Hindlimb muscle (tissue), 1 donor: ENCODE results near the gene DET1. TPM values are rescaled to one million over a fixed set of nuclear protein-coding genes. Genes with fewer than 3 reads are reported as not detected.
"Not testable (repeated sequence)": the region's sequence is repeated elsewhere in the genome, so short reads cannot be mapped to it uniquely, and the experiment has no call there.

ENCODE experiments used
- DNase-seq: peaks from one replicate; pipeline ENCODE4 v3.0.0-alpha.2; 2013
- polyA plus RNA-seq: library from polyadenylated mRNA; unstranded; fragments of 120-200 nt; gene quantifications from one replicate; pipeline ENCODE4 v1.2.1, GENCODE V29; 2013; ENCODE audit not compliant: insufficient read length

Gene DET1
- polyA plus RNA-seq, 1 donor: 12.2 TPM

DNA sequence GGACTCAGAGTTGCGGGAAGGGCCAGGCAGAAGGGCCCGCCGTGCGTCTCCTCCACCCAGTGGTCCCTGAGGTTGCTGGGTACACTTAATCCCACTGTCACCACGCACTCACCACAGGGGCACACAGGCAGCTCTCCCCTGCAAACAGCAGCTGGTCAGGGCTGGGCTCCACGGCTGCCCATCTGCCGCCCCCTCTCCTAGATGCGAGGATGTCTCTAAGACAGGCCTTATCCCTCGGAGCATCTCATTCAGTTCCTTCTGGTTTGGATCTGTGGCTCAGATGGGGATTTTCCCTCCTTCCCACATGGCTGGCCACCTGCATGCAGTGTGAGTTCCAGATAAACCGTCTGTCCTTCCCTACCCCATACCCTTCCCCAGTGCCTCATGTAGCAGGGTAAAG is 52.6 kb downstream of the DET1 start:
- DNase-seq: no peak

DNA sequence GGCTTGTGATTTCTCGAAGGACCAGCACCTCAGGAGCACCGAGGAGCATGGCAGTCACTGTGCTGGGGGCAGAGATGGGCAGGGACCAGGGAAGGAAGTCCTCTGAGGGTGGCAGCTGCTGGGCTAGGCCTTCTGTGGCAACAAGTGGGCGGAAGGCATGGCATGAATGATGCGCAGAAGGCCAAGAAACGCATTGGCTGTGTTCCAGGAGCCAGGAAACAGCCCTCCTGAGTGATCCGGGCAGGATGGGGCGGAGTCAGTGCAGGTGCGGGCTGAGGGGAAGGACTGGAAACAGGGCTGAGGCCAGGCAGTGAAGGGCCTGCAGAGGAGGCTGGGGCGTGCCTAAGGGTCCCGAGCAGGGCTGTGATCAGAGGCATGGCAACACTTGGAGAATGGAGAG is 55.3 kb downstream of the DET1 start:
- no peak for DNase-seq

DNA sequence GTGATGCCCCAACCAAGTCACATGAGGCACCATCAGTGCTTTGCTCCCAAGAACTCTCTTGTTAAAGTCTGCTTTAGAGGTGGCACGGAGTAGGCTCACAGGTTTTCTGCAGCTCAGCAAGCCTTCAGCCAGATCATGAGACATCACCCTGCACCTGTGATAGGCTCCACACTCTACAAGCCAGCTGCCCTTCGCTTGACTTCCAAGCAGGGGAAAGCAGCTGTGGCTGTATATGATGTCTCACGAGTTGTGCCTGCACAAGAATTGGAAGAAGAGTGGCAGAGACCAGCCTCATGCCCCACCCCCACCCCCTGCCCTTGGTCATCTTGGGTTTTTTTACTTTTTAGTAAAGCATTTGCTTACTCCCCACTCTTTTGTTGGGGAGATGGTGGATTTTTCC is 56.4 kb downstream of the DET1 start:
- DNase-seq: no peak

DNA sequence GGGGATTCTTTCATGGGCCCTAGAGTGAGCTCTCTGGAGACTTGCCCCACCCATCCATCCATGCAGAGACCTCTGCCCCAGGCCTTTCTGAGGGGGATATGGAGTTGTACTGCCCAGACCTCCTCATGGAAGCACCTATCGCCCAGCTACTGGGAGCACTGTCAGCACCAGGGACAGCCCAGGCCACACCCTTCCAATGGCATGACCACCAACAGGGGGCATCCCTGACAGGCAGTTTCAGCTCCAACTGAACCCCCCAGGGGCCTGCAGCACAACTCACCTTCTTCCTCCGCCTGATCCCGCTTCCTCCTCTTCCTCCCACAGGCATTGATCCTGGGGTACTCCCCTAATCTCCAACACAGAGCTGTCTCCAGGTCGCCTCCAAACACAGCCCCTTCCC is 57.2 kb downstream of the DET1 start:
- no peak for DNase-seq

DNA sequence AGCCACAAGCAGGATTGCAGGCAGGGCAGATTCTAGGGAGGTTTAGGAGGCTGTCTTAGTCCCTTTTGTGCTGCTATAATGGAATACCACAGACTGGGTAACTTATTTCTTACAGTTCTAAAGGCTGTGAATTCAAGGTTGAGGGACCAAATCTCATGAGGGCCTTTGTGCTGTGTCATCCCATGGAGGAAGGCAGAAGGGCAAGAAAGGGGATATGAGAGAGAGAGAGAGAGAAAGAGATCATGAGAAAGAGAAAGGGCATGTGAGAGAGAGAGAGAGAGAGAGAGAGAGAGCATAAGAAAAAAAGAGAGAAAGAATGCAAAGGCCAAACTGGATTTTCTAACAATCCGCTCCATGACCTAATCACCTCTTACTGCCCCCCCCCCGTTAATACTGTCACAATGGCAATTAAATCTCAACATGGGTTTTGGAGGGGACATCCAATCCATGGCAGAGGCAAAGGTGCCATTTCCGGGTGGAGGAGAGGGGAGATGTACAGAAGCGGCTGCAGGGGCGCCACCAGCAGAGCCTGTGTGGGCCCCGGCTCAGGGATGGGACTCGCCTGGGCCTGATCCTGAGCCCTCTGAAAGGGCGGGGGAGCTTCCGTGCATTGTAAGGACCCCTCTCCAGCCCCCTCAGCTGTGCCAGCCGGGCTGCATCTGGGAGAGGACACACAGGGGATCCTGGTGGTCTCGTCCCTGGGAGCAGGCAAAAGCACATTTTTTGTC is 58.5 kb downstream of the DET1 start:
- DNase-seq: no peak

DNA sequence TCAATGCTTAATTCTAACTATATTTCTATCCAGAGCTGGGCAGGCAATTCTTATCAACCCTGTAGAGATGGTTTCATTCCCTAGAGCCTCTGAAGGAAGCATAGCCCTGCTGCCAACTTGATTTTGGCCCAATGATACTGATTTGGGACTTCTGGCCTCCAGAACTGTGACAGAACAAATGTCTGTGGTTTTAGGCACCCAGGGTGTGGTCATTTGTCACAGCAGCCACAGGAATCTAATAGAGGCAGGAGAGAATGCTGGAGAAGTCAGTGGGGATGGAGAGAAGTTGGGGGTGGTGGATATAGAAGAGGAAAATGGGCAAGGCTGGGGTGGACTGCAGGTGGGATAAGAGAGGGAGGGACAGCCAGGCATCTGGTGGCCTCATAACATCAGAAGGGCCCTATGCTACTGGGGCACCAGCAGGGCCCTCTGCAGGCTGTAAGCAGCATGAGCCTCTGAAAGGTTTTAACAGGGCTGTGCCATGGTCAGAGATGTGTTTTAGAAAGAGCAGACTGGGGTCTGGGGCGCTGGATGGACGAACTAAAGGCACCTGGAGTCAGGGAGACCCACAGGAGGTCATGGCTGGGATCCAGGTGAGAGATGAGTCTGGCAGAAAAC is 59.2 kb downstream of the DET1 start:
- DNase-seq: no peak

DNA sequence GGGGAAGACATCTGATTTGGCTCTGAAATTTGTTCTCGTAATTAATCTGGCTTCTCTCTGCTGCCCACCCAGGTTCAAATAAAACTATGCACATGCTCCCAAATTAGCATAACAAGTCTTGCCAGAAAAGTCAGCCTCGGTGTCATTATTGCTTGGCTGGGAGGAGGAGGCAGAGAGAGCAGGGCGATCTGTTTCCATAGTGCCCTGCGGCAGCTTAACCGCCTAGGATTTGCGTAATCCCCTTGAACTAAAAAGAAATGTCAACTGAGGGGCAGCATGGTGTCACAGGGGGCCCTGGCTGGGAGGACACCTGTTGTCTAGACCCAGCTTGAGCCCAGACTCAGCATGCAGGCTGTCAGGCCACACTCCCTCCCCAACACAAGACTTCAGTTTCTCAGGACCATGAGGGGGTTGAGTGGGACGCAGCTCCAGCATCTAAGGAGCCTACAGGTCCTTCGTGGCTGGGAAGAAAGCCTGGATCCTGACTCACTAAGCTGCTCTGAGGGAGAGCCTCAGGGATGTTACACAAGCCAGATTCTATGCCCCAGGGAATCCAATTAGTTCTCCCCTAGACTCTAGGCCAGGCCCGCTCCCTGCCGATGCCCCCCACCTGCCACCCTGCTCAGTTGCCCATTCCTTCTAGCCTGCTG is 61.7 kb downstream of the DET1 start:
- no peak for DNase-seq

DNA sequence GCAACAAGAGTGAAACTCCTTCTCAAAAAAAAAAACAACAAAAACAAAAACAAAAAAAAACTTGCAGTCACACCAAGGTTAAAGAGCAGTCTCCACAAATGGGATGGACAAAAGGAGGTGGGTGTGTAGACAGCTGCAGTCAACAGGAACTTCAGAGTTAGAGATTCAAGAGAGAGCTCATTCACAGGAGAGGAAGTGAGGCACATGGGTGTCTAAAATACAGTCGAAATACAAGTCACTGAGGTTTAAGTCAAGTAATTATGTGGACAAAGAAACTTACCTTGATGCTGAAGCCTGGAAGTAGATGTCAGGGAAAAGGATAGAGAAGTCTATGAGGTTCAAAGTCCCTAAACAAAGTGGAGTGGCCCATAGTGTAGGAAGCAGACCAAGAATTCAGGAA is 64.2 kb downstream of the DET1 start:
- no peak for DNase-seq

DNA sequence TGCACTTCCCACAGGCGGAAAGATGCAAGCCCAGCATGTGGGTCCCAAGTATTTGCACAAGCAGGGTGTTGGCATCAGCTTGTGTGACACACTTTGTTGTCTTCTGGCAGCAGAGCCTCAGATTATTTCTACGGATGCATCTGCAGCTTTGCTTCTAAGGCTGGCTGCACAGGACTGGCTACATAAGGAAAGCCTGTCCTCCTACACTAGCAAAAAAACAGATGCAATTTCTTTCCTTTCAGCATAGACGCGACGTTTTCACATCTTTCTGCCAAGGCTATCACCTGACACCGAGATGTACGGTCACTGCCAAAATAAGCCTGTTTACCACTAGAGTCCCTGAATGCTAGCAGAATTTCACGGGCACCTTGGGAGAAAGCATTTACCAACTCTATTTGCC is 65.5 kb downstream of the DET1 start:
- no peak for DNase-seq

DNA sequence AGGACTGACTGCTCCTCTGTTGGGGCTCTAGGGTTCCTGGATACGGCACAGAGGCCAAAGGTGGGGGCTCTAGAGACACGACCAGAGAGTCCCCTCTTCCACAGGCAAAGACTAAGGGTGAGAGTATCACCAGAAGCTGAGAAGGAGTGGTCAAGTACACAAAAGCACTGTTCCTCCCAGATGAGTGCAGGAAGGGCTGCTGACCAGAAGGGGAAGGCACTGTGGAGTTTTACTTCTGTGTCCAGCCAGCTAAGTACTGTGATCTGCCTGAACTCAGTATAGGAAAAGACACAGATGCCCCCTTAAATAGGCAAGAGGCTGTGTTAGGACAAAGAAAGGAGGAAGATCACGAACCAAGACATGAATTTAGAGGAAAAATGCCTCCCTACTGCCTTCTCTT is 67.3 kb downstream of the DET1 start:
- DNase-seq: no peak

DNA sequence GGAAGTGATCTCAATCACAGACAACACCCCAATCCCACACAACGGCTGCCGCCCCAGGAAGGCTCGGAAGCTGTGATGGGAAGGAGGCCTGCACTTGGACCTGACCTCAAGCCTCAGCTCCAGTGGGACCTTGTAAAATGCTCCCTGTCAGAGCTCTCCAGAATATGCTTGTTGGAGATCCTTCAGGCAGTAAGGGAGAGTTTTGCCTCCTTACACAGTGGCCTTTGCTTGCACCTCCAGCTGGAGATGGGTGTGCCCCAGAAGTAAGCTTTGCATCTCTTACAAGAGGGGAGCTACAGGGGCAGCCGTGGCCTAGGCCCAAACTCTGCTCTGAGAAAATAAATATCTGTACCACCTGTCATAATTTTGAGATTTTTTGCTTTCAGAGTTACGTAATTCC is 68.6 kb downstream of the DET1 start:
- no peak for DNase-seq

DNA sequence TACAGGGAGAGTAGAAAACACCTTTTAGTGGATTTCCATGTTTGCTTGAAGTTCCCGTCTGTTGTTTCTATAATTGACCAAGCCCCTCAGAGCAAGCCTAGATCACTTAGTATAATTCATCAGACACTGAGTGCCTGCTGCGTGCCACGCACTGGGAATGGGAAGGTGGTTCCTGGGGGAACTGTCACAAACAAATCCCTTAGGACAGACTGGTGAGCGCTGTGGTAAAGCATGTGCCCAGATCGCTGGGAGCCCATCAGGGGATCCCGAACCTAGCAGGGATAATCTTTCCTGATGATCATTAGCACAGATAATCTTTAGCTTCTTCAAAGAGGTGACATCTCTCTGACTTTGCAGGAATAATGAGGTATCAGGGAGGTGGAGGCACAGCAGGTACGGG is 69.4 kb downstream of the DET1 start:
- no peak for DNase-seq

DNA sequence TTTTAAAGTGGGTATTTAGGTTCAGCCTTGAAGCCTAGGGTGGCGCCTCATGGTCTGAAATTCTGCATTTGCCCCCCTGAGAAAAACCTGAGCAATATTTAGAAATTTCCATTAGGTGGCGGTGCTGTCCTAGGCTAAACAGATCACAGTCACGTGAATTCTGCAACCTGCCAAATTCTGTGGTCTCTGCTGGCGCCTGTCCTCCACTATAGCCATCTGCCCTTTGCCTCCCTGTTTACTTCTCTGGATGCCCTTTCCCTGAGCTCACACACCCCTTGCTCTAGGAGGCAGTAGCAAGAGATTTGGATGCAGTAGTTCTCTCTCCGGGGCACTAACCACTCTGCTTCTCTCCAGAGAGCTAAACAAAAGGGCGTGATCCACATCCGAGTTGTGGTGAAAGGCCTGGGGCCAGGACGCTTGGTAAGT is 69.8 kb downstream of the DET1 start:
- no peak for DNase-seq

DNA sequence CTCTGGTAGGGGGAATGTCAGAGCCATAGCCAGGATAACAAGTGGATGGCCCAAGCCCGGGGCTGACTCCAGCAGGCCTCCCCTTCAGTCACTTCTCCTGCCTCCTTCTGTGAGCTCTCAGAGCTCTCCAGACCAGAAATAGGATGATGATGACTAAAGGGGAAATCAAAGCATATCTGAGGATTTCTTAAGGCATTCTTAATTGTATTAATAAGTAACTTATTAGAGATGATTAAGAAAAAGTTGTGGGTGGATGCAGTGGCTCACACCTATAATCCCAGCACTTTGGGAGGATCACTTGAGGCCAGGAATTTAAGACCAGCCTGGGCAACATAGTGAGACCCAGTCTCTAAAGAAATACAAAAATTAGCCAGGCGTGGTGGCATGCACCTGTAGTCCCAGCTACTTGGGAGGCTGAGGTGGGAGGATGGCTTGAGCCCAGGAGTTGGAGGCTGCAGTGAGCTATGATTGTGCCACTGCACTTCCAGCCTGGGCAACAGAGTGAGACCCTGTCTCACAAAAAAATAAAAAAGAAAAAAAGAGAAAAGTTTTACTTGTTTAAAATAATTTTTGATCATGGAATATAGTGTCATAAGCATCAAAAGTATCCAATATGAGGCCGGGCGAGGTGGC is 72.7 kb downstream of the DET1 start:
- not testable (repeated sequence) for DNase-seq

DNA sequence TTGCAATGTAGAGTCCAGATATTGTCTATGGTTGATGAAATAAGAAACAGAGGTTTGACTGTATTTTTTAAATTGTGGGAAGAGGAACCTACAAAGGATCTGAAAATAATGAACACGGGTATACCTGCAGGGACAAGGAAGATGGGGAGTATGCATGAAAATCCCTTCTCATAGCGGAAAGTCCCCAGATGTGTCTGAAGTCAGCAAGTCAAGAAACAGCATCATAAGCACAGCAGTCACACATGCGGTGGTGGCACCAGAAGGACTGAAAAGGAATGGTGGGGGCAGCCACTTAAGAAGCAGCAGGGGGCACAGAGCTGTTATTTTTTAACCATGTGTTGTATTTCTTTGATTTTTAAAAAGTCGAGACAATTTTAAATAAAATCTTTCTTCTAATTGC is 74.3 kb downstream of the DET1 start:
- DNase-seq: no peak

DNA sequence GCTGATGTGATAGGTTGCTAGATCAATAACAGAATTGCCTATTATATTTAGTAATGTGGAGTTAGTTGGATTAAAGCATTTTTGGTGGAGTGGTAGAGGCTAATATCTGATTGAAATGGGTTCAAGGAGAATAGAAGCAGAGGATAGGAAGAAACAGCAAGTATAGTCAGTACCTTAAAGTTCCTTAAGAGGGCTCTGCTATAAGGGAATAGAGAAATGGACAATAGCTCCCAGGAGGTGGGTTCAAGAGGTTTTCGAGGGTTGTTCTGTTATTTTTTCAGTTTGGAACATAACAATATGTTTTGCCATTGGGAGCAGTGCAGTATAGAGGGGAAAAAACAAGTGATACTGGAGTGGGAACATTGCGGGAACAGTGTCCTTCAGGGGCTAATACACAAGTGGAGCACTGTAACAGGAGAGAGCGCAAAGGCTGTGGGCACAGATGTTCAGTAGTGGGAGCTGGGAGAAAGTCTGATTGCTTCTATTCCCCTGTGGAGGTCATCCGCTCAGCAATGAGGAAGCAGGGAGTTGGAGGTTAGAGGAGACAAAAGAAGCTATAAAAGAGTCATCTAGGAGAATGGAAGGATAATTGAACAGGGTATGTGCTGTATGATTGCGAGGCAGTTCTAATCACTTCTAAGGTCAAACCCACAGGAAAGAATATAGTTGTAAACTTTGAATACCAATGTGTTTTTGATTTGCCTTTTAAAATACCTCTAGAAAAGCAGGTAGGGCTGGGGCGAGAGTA is 75.7 kb downstream of the DET1 start:
- no peak for DNase-seq

DNA sequence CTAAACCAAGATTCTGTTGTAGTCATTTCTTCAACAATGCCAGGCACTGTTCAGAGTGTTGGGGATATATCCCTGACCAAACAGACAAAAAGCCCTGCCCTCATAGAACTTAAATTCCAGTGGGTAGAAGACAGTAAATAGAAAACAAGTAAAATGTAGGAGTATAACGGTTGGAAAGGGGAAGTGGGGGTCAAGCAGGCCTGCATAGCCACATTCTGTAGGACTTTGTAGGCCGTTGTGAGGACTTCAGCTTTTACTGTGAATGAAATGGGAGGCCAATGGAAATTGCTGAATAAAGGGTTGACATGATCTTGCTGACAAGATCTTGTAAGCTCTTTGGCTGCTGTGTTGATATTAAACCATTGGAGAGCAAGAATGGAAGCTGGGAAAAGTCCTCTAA is 77.2 kb downstream of the DET1 start:
- DNase-seq: no peak

DNA sequence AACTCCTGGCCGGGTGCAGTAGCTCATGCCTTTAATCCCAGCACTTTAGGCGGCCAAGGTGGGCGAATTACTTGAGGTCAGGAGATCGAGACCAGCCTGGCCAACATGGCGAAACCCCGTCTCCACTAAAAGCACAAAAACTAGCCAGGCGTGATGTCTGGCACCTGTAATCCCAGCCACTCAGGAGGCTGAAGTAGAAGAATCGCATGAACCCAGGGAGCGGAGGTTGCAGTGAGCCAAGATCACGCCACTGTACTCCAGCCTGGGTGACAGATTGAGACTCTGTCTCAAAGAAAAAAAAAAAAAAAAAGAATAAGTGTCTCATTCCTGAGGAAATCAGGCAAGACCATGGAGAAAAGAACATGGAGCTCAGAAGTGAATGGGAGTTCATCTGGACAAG is 77.8 kb downstream of the DET1 start:
- not testable (repeated sequence) for DNase-seq

DNA sequence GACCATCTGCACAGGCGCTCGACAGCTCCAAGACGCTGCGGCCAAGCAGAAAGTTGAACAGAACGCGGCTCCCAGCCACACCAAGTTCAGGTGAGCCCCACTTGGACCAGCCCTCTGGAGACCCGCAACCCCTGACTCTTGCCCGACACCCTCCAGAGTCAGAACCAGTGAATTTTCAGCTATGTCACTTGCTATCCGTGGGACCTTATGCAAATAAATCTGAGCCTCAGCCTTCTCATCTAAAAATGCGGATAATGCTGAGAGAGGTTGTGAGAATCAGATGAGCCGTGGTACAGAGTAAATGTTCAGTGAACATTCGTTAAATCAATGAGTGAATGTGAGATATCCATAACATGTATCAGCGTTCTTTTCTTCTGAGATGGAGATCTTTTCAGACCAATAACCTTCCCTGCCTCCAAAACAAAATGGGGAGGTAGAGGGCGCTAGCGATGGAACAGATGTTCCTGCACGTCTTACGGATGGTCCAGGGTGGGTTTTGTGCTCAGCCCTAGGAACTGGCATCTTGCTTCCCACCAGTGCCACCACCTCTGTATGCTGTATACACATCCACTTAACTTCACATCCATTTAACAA is 78.4 kb downstream of the DET1 start:
- no peak for DNase-seq

DNA sequence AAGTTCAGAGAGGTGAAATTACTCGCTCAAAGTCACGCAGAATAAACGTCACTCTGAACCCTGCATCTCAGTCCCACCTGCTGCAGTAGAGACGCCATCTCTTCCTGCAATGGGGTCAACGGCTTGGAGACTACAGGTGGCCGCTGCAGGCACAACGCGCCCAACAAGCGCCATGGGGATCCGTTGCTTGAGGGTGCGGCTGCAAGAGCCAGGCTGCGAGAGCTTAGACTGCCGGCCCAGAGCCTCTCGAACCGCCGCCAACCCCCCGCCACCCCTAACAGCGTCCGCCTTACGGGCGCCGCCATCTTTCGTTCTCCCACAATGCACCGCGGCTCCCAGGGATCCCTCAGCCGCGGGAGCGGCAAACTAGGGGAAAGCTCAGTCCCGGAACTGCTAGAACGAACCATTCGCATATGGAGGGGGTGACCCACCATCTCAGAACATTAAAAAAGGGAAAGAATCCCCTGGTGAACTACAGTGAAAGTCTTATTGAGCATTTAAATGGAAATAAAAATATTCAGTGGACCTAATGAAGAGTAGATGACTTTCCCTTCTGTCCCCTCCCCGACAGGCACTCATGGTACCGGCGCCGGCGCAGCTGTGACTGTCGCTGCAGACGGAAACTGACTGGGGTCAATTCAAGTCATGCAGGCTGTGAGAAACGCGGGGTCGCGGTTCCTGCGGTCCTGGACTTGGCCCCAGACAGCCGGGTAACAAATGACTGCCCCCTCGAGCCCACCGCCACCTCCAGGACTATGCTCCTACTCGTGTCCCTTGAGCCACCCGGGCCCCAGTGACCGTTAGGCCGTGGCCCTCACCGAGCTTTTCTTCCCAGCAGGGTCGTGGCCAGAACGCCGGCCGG is 79.2 kb downstream of the DET1 start, which contains the start of the genes MRPL46 and MRPS11:
TSS of gene MRPL46 (minus strand) at position 316 of the 862 bp plus-strand sequence. CDS start at position 305, 11 bp downstream.
TSS of gene MRPS11 (plus strand) at position 636 of the 862 bp plus-strand sequence. CDS start at position 646, 10 bp downstream.
- DNase-seq: peak; percentile 94

DNA sequence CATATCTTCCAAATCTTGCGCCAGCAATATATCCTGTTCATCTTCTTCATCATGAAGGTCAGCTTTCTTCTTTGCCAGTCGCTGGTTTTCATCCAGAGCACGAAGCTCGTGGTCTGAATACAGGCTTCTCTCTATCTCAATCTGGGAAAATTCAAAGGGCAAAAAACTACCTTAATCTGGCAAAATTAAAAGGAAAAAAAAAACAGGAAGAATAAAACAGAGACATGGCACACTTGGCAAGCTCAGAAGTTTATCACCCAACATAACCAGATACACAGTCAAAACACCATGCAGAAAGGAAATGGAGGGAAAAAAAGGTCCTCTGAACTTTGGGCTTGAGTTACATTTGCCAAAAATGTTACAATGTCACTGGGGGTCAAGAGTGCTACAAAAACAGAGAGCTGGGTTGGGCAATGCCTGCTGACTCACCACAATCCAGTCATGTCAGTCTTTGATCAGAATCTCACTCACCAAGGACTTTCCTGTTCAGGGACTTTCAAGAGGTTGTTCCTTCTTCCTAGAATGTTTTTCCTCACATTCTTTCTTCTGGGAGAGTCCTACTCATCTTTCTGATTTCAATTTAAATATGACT is 80.8 kb downstream of the DET1 start:
- no peak for DNase-seq
